KG1 (cell line): ENCODE results near the gene COX8A.

Experiments
- DNase-seq: peaks from one replicate; lab custom pipeline; 2025; lab: John Stamatoyannopoulos, UW

COX8A gene

GRCh38 chr11:64003807-64004589 lies 29.6 kb downstream of the COX8A start:
- no peak for DNase-seq

- no peak for DNase-seq
Measured at GRCh38 chr11:64004590-64004984, 30.2 kb downstream of the COX8A start.

- no peak for DNase-seq
Measured at GRCh38 chr11:64005691-64006090, 31.3 kb downstream of the COX8A start.

GRCh38 chr11:64006398-64006797 lies 32.0 kb downstream of the COX8A start:
- no peak for DNase-seq

- no peak for DNase-seq
Measured at GRCh38 chr11:64007160-64007628, 32.8 kb downstream of the COX8A start.

GRCh38 chr11:64007629-64008282 lies 33.3 kb downstream of the COX8A start:
- no peak for DNase-seq

- DNase-seq: no peak
Measured at GRCh38 chr11:64008283-64008913, 34.0 kb downstream of the COX8A start.

GRCh38 chr11:64008914-64009633 lies 34.7 kb downstream of the COX8A start:
- DNase-seq: no peak

- no peak for DNase-seq
Measured at GRCh38 chr11:64009710-64010109, 35.3 kb downstream of the COX8A start.

- no peak for DNase-seq
Measured at GRCh38 chr11:64010783-64011182, 36.4 kb downstream of the COX8A start.

- DNase-seq: no peak
Measured at GRCh38 chr11:64011371-64011770, 37.0 kb downstream of the COX8A start.

GRCh38 chr11:64013141-64013896 lies 38.9 kb downstream of the COX8A start:
- no peak for DNase-seq

- no peak for DNase-seq
Measured at GRCh38 chr11:64014356-64014755, 39.9 kb downstream of the COX8A start.

- DNase-seq: no peak
Measured at GRCh38 chr11:64015510-64015909, 41.1 kb downstream of the COX8A start.

GRCh38 chr11:64015935-64016845 lies 41.8 kb downstream of the COX8A start:
- no peak for DNase-seq

- no peak for DNase-seq
Measured at GRCh38 chr11:64017945-64018224, 43.5 kb downstream of the COX8A start.

- no peak for DNase-seq
Measured at GRCh38 chr11:64018310-64018709, 43.9 kb downstream of the COX8A start.

- DNase-seq: no peak
Measured at GRCh38 chr11:64019106-64020037, 45.0 kb downstream of the COX8A start.

- DNase-seq: no peak
Measured at GRCh38 chr11:64020976-64021756, 46.7 kb downstream of the COX8A start.
